ENCODE data around the gene EXD2. TPM values are rescaled to one million over a fixed set of nuclear protein-coding genes. Genes with fewer than 3 reads are reported as not detected.

The EXD2 gene
- polyA plus RNA-seq, 2 of the 4 experiments (the other 2 are of a cell fraction), result 13.9 to 22.1 TPM

- no peak for TF ChIP-seq ELK1 (IDR thresholded peaks at IDR 0.05; ENCODE audit: low read depth, low read length)
Measured at GRCh38 chr14:69141550-69141949, 49.7 kb upstream of the EXD2 start (continued).

- Histone ChIP-seq H3K4me1 (0 out of 3 replicates have a peak, but pooled peaks cover 5% of the 10 kb centered on the region), H3K27ac (no peak overlapping the region), H3K4me2 (no peak overlapping the region), H3K9me3 (no peaks in the 10 kb centered on the region), H3K4me3 (no peak overlapping the region)
- FAIRE-seq (no peak), DNase-seq (ENCODE audit: low read depth in 1 of 2, low spot score in 1 of 2) (no peak), ATAC-seq (no peak)
- ChIA-PET POLR2A (no interaction called here), CTCF (interaction anchor here (1.1 to 4.9 kb wide), 3 partner anchors 10 to 15 kb away, joined by 3 to 25 read pairs (median 18); partner anchors contain the start of gene DCAF5)
- TF ChIP-seq REST (IDR thresholded peaks at IDR 0.05) (no peak), HMGXB4 (CRISPR knock-in tag; IDR thresholded peaks at IDR 0.05; ENCODE audit: borderline replicate concordance) (no peak), HOXB13 (CRISPR knock-in tag; IDR thresholded peaks at IDR 0.05; ENCODE audit: low read depth) (no peak)
- 86% methylated on average over 5 of the region's 5 CpGs for WGBS (ENCODE audit: missing lambda C conversion rate)
Measured at GRCh38 chr14:69142101-69142500, 49.2 kb upstream of the EXD2 start.

- POLR2A ChIA-PET, result no interaction called here
- TF ChIP-seq CHD4 (IDR thresholded peaks at IDR 0.05; ENCODE audit: borderline replicate concordance) (no peak), RFX5 (IDR thresholded peaks at IDR 0.05) (no peak), NFE2L2 (conservative IDR thresholded peaks at IDR 0.05; ENCODE audit: low read length) (no peak), ZC3H11A (IDR thresholded peaks at IDR 0.05) (no peak), FOSL2 (IDR thresholded peaks at IDR 0.05) (no peak), FOSL2 (CRISPR knock-in tag; IDR thresholded peaks at IDR 0.05) (no peak), EHMT2 (IDR thresholded peaks at IDR 0.05; ENCODE audit: low read depth) (no peak), CBX2 (IDR thresholded peaks at IDR 0.05; ENCODE audit: borderline replicate concordance, low read depth) (no peak), HMGXB4 (CRISPR knock-in tag; IDR thresholded peaks at IDR 0.05; ENCODE audit: borderline replicate concordance) (no peak), MAFK (IDR thresholded peaks at IDR 0.05; ENCODE audit: partially characterized antibody) (no peak), ATOH8 (CRISPR knock-in tag; IDR thresholded peaks at IDR 0.05; ENCODE audit: low read depth) (no peak), KDM5A (IDR thresholded peaks at IDR 0.05) (no peak), RAD21 (conservative IDR thresholded peaks at IDR 0.05 in 1 of 2, IDR thresholded peaks at IDR 0.05 in 1 of 2) (no peak), JUNB (IDR thresholded peaks at IDR 0.05) (no peak), POLR2AphosphoS2 (conservative IDR thresholded peaks at IDR 0.05; ENCODE audit: low read length) (no peak), REST (IDR thresholded peaks at IDR 0.05) (no peak)
- FAIRE-seq, result no peak
- WGBS (ENCODE audit: missing lambda C conversion rate), result 47% methylated on average over 2 of the region's 2 CpGs
- CTCF ChIA-PET, result interaction anchor here (0.9 to 4.0 kb wide), 5 partner anchors 9 to 20 kb away, joined by 4 to 32 read pairs (median 7); no protein-coding TSS in a partner anchor
- ATAC-seq, result no peak
- Histone ChIP-seq H3K4me2 (no peak overlapping the region), H3K4me1 (peaks cover 21% of the 10 kb centered on the region), H3K4me3 (no peak overlapping the region), H3K9me3 (no peaks in the 10 kb centered on the region), H3K27ac (no peak overlapping the region)
- no peak for DNase-seq (ENCODE audit: low read depth in 1 of 2, low spot score in 1 of 2)
Measured at GRCh38 chr14:69149461-69150244, 41.6 kb upstream of the EXD2 start.
